Measurements from ENCODE around the gene RFC2. TPM values are rescaled to one million over a fixed set of nuclear protein-coding genes. Genes with fewer than 3 reads are reported as not detected.
"Not testable (repeated sequence)": the region's sequence is repeated elsewhere in the genome, so short reads cannot be mapped to it uniquely, and the experiment has no call there.

RFC2 gene
- total RNA-seq, 1 experiment from 2014 or later: 73.6 TPM

- not testable (repeated sequence) for H2BK5ac ChIP-seq (ENCODE audit: insufficient read length, low read length); H3K18ac ChIP-seq (ENCODE audit: insufficient read length, low read depth, low read length); H2BK120ac ChIP-seq (ENCODE audit: low read depth, low read length, poor library complexity, severe bottlenecking); H3K79me2 ChIP-seq (ENCODE audit: insufficient read depth, low read length); H3K9ac ChIP-seq (ENCODE audit: extremely low read depth, insufficient read length, low read length); H3K27me3 ChIP-seq (ENCODE audit: insufficient read depth, low read length); H3K4ac ChIP-seq (ENCODE audit: low read depth, low read length); H3K4me2 ChIP-seq (ENCODE audit: insufficient read depth, insufficient read length, low read length); H2BK12ac ChIP-seq (ENCODE audit: insufficient read length, low read depth, low read length); H3K79me1 ChIP-seq (ENCODE audit: insufficient read depth, low read depth, low read length, poor library complexity, severe bottlenecking); H3K27ac ChIP-seq (ENCODE audit: insufficient read length, low read depth, low read length); H4K8ac ChIP-seq (replicated peaks; ENCODE audit: insufficient read length, low read depth, low read length); H3K9me3 ChIP-seq (ENCODE audit: control insufficient read depth, low read depth, low read length); H2BK15ac ChIP-seq (ENCODE audit: low read depth, low read length); H3K4me1 Mint-ChIP-seq; H2BK20ac ChIP-seq (ENCODE audit: low read depth, low read length, poor library complexity, severe bottlenecking); H4K5ac ChIP-seq (ENCODE audit: insufficient read length, low read depth, low read length); H3K56ac ChIP-seq (ENCODE audit: insufficient read length, low read depth, low read length); H4K91ac ChIP-seq (ENCODE audit: insufficient read length, low read depth, low read length); H3K23me2 ChIP-seq (ENCODE audit: insufficient read length, low read depth, low read length, poor library complexity, severe bottlenecking); H3T11ph ChIP-seq (ENCODE audit: low read length); DNase-seq; H3K27me3 Mint-ChIP-seq (ENCODE audit: low read depth); H3K4me3 Mint-ChIP-seq; H3K9me3 Mint-ChIP-seq; H2AFZ ChIP-seq (ENCODE audit: low read length); H3K4me1 ChIP-seq (ENCODE audit: insufficient read depth, low read length); H3K14ac ChIP-seq (ENCODE audit: insufficient read depth, low read length); H3K23ac ChIP-seq (ENCODE audit: insufficient read length, low read depth, low read length); H2AK5ac ChIP-seq (ENCODE audit: insufficient read length, low read length); H4K20me1 ChIP-seq (ENCODE audit: control insufficient read depth, insufficient read depth, insufficient read length)
- Mint-ChIP-seq H3K27ac (peak overlapping the region in 1 of 3 experiments; percentile 77; a peak in 1 of 7 replicates), H3K36me3 (ENCODE audit: insufficient read depth in 1 of 3, low read depth in 3 of 3) (peaks cover 40 to 72% (median 67%) of the 10 kb centered on the region in 3 experiments; a peak in 6 of 7 replicates)
- WGBS (ENCODE audit: extremely low coverage, insufficient read length, low lambda C conversion rate): no CpG with 5 or more reads among the region's 23 CpGs
Observed at GRCh38 chr7:74195139-74195860, 58.9 kb downstream of the RFC2 start.

All from H9 (cell line).